MM.1S (cell line): ENCODE results near the gene ACSL6.

Source experiments
- DNase-seq: peaks from one replicate; pipeline ENCODE4 v3.0.0-alpha.2; 2015
- H2AFZ ChIP-seq: fragments of 300-600 bp; sonication (generic); 2 replicates; pipeline ENCODE4 v1.6.0; 2016; ENCODE audit warnings: antibody characterized with exemption, low read length
- H3F3A ChIP-seq: fragments of 300-600 bp; sonication (generic); 2 replicates; pipeline ENCODE4 v1.6.1; 2016; ENCODE audit warnings: mild to moderate bottlenecking, antibody characterized with exemption, low read length, moderate library complexity, mixed read lengths; ENCODE audit not compliant: insufficient read depth
- H3K27ac ChIP-seq: fragments of 300-600 bp; sonication (generic); 2 replicates; pipeline ENCODE4 v1.5.1; 2016; ENCODE audit warnings: mild to moderate bottlenecking, low read length
- H3K27me3 ChIP-seq: fragments of 300-600 bp; sonication (generic); replicated peaks from 2 replicates; pipeline ENCODE4 v1.6.0; 2016; ENCODE audit warnings: low read length; ENCODE audit not compliant: insufficient read depth
- H3K36me3 ChIP-seq: fragments of 300-600 bp; sonication (generic); replicated peaks from 2 replicates; pipeline ENCODE4 v1.6.1; 2016; ENCODE audit warnings: mild to moderate bottlenecking, low read length, mixed read lengths; ENCODE audit not compliant: insufficient read depth
- H3K4me1 ChIP-seq: fragments of 300-600 bp; sonication (generic); 2 replicates; pipeline ENCODE4 v1.6.1; 2016; ENCODE audit warnings: low read length, mixed read lengths
- H3K4me2 ChIP-seq: fragments of 300-600 bp; sonication (generic); 2 replicates; pipeline ENCODE4 v1.6.0; 2016; ENCODE audit warnings: low read depth, low read length
- H3K4me3 ChIP-seq: fragments of 300-600 bp; sonication (generic); 2 replicates; pipeline ENCODE4 v1.5.1; 2016; ENCODE audit warnings: low read length, mixed read lengths
- H3K79me2 ChIP-seq: fragments of 300-600 bp; sonication (generic); 2 replicates; pipeline ENCODE4 v1.6.1; 2016; ENCODE audit warnings: mixed run types, low read length, mixed read lengths
- H3K9ac ChIP-seq: fragments of 300-600 bp; sonication (generic); 2 replicates; pipeline ENCODE4 v1.6.1; 2016; ENCODE audit warnings: low read length, mixed read lengths
- H3K9me2 ChIP-seq: fragments of 300-600 bp; sonication (generic); replicated peaks from 2 replicates; pipeline ENCODE4 v1.6.1; 2016; ENCODE audit warnings: mild to moderate bottlenecking, low read length, mixed read lengths; ENCODE audit not compliant: insufficient read depth
- H3K9me3 ChIP-seq: fragments of 300-600 bp; sonication (generic); replicated peaks from 2 replicates; pipeline ENCODE4 v1.6.1; 2016; ENCODE audit warnings: mild to moderate bottlenecking, low read length, mixed read lengths; ENCODE audit not compliant: insufficient read depth
- H4K20me1 ChIP-seq: fragments of 300-600 bp; sonication (generic); 2 replicates; pipeline ENCODE4 v1.6.1; 2016; ENCODE audit warnings: mild to moderate bottlenecking, low read length, moderate library complexity, mixed read lengths; ENCODE audit not compliant: insufficient read depth
- CTCF ChIP-seq: fragments of 300-600 bp; sonication (generic); IDR thresholded peaks from 2 replicates; pipeline ENCODE4 v1.5.1; 2016; ENCODE audit warnings: antibody characterized with exemption, low read length, mixed read lengths
- EZH2 ChIP-seq: fragments of 300-600 bp; sonication (generic); optimal IDR thresholded peaks from 2 replicates; pipeline ENCODE3; 2017; ENCODE audit warnings: low read depth, mild to moderate bottlenecking, antibody characterized with exemption, low read length, mixed read lengths
- EZH2phosphoT487 ChIP-seq: fragments of 300-600 bp; sonication (generic); IDR thresholded peaks from 2 replicates; pipeline ENCODE4 v1.6.1; 2018; ENCODE audit warnings: antibody characterized with exemption, low read length

The ACSL6 gene

GRCh38 chr5:132037353-132037752, 25.9 kb upstream of the ACSL6 start:
- H3K9ac ChIP-seq, result no peak overlapping the region

GRCh38 chr5:132033122-132033521, 21.7 kb upstream of the ACSL6 start:
- no peaks in the 10 kb centered on the region for H4K20me1 ChIP-seq
- no peaks in the 10 kb centered on the region for H3F3A ChIP-seq
- H3K9me2 ChIP-seq, result no peaks in the 10 kb centered on the region
- no peak overlapping the region for H3K4me2 ChIP-seq
- H3K9ac ChIP-seq, result no peak overlapping the region
- H3K9me3 ChIP-seq, result no peaks in the 10 kb centered on the region
- no peaks in the 10 kb centered on the region for H3K4me1 ChIP-seq
- no peak overlapping the region for H2AFZ ChIP-seq
- no peak overlapping the region for H3K4me3 ChIP-seq
- no peaks in the 10 kb centered on the region for H3K36me3 ChIP-seq
- H3K27me3 ChIP-seq, result no peaks in the 10 kb centered on the region
- TF ChIP-seq CTCF, result no peak
- TF ChIP-seq EZH2phosphoT487, result no peak
- TF ChIP-seq EZH2, result no peak
- H3K27ac ChIP-seq, result no peak overlapping the region
- H3K79me2 ChIP-seq, result no peaks in the 10 kb centered on the region
- DNase-seq, result no peak

More at GRCh38 chr5:132037353-132037752, 25.9 kb upstream of the ACSL6 start:
- Histone ChIP-seq H3K4me3 (no peak overlapping the region), H3K36me3 (no peaks in the 10 kb centered on the region), H3K4me1 (no peaks in the 10 kb centered on the region), H3K4me2 (no peak overlapping the region), H4K20me1 (no peaks in the 10 kb centered on the region), H3K9me2 (no peaks in the 10 kb centered on the region), H2AFZ (no peak overlapping the region), H3K79me2 (no peaks in the 10 kb centered on the region), H3K27ac (no peak overlapping the region), H3K27me3 (no peaks in the 10 kb centered on the region), H3F3A (no peaks in the 10 kb centered on the region), H3K9me3 (no peaks in the 10 kb centered on the region)
- no peak for DNase-seq
- TF ChIP-seq EZH2phosphoT487 (no peak), CTCF (no peak), EZH2 (no peak)

GRCh38 chr5:132032196-132032595, 20.7 kb upstream of the ACSL6 start:
- Histone ChIP-seq H3K27me3 (no peaks in the 10 kb centered on the region), H3K4me2 (no peak overlapping the region), H3K79me2 (no peaks in the 10 kb centered on the region), H3K9me3 (no peaks in the 10 kb centered on the region), H2AFZ (no peak overlapping the region), H3K4me1 (no peaks in the 10 kb centered on the region), H3F3A (no peaks in the 10 kb centered on the region), H3K27ac (no peak overlapping the region), H3K4me3 (no peak overlapping the region), H3K9ac (no peak overlapping the region), H4K20me1 (no peaks in the 10 kb centered on the region), H3K36me3 (no peaks in the 10 kb centered on the region), H3K9me2 (no peaks in the 10 kb centered on the region)
- no peak for DNase-seq
- TF ChIP-seq CTCF (no peak), EZH2phosphoT487 (no peak), EZH2 (no peak)

GRCh38 chr5:132030610-132031009, 19.2 kb upstream of the ACSL6 start:
- no peaks in the 10 kb centered on the region for H3F3A ChIP-seq
- no peak for DNase-seq
- H3K27ac ChIP-seq, result no peak overlapping the region
- H3K9me3 ChIP-seq, result no peaks in the 10 kb centered on the region
- no peaks in the 10 kb centered on the region for H4K20me1 ChIP-seq
- H3K4me2 ChIP-seq, result no peak overlapping the region
- H3K27me3 ChIP-seq, result 0 out of 2 replicates have a peak, but pooled peaks cover 4% of the 10 kb centered on the region
- H3K79me2 ChIP-seq, result no peaks in the 10 kb centered on the region
- no peak overlapping the region for H3K9ac ChIP-seq
- H3K4me1 ChIP-seq, result no peaks in the 10 kb centered on the region
- no peaks in the 10 kb centered on the region for H3K9me2 ChIP-seq
- no peak for TF ChIP-seq EZH2
- TF ChIP-seq EZH2phosphoT487, result no peak
- no peak for TF ChIP-seq CTCF
- no peak overlapping the region for H2AFZ ChIP-seq
- no peak overlapping the region for H3K4me3 ChIP-seq
- H3K36me3 ChIP-seq, result no peaks in the 10 kb centered on the region
